Measurements from ENCODE around the gene ZNF536. TPM values are rescaled to one million over a fixed set of nuclear protein-coding genes. Genes with fewer than 3 reads are reported as not detected.

The ZNF536 gene
- polyA plus RNA-seq, 1 donor (not counting 4 experiments of a cell fraction or from before 2014, with no cell fraction given) = not detected

DNA sequence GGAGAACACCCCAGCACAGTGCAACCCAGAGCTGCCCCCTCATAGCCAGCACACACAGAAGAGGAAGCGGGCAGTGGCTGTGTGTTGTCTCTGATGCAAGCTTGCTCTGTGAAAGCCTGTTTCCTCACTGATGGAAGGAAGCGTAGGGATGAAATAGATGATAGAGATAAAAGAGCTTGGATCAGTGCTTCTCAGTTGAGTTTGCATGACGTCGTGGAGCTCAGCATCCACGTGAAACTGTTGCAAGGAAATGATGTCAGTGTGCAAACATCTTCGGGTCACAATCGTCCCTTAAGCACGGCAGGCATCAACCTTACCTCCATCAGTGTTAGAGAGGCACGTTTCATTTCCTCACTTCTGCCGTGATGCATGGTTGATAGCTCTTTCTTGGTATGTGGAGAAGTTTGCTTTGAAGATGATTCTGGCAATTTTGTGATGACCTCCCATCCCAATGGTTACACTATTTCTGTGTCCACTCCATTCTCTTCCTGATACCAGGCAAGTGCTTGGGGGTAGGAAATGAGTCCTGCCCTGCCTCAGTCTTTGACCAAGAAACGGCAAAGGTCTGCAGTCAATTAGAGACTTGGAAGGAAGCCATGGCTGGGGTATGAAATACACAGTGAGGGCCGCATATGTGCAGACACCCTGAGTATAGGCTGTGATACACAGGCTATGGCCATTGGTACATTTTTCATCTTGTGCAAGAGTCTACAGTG lies 183.0 kb downstream of the ZNF536 start:
- no peak overlapping the region for H2AFZ ChIP-seq (ENCODE audit: control insufficient read depth, low read length)
- no peaks in the 10 kb centered on the region for H3K79me2 ChIP-seq (ENCODE audit: control insufficient read depth, insufficient read depth, low read length)
- dilution Hi-C loops (cut with MboI; ENCODE audit: extremely low pct_ligation_motif_present, low sequenced_read_pairs) = no loop called here
- no peaks in the 10 kb centered on the region for H3K4me1 ChIP-seq (ENCODE audit: control insufficient read depth, extremely low read depth, insufficient read depth, low read length)
- H3K27me3 ChIP-seq (ENCODE audit: control insufficient read depth, extremely low read depth, insufficient read depth, low read length) = no peaks in the 10 kb centered on the region
- DNase-seq (ENCODE audit: low read depth, low spot score) (no peak), FAIRE-seq (no peak)
- H3K4me3 ChIP-seq (ENCODE audit: control insufficient read depth in 2 of 3, extremely low read depth in 1 of 3, insufficient read depth in 2 of 3, low read depth in 1 of 3, low read length in 3 of 3) = no peak overlapping the region
- H3K36me3 ChIP-seq (ENCODE audit: control insufficient read depth in 2 of 2, extremely low read depth in 1 of 2, insufficient read depth in 2 of 2, low read length in 2 of 2) = no peaks in the 10 kb centered on the region
- H3K9me3 ChIP-seq (ENCODE audit: control insufficient read depth, low read depth, low read length) = peaks cover 4% of the 10 kb centered on the region
- no peak overlapping the region for H3K9ac ChIP-seq (ENCODE audit: control insufficient read depth, extremely low read depth, insufficient read depth, low read length)
- TF ChIP-seq EZH2 (IDR thresholded peaks at IDR 0.05; ENCODE audit: low read length) = no peak
- no peak overlapping the region for H3K27ac ChIP-seq (ENCODE audit: control insufficient read depth, insufficient read depth, low read length)
- no peaks in the 10 kb centered on the region for H3K9me1 ChIP-seq (ENCODE audit: control insufficient read depth, extremely low read depth, insufficient read depth, low read length)
- H3K4me2 ChIP-seq (ENCODE audit: control insufficient read depth, extremely low read depth, insufficient read depth, low read depth, low read length) = no peak overlapping the region
- no peaks in the 10 kb centered on the region for H4K20me1 ChIP-seq (ENCODE audit: control insufficient read depth, extremely low read depth, insufficient read depth, low read length)

- dilution Hi-C loops (cut with MboI; ENCODE audit: extremely low pct_ligation_motif_present, low sequenced_read_pairs) = no loop called here
- no peak overlapping the region for H3K9ac ChIP-seq (ENCODE audit: control insufficient read depth, extremely low read depth, insufficient read depth, low read length)
- FAIRE-seq = no peak
- no peak overlapping the region for H2AFZ ChIP-seq (ENCODE audit: control insufficient read depth, low read length)
- DNase-seq (ENCODE audit: low read depth, low spot score) = no peak
- no peaks in the 10 kb centered on the region for H3K36me3 ChIP-seq (ENCODE audit: control insufficient read depth in 2 of 2, extremely low read depth in 1 of 2, insufficient read depth in 2 of 2, low read length in 2 of 2)
- no peaks in the 10 kb centered on the region for H3K79me2 ChIP-seq (ENCODE audit: control insufficient read depth, insufficient read depth, low read length)
- no peak overlapping the region for H3K4me2 ChIP-seq (ENCODE audit: control insufficient read depth, extremely low read depth, insufficient read depth, low read depth, low read length)
- no peaks in the 10 kb centered on the region for H4K20me1 ChIP-seq (ENCODE audit: control insufficient read depth, extremely low read depth, insufficient read depth, low read length)
- H3K9me3 ChIP-seq (ENCODE audit: control insufficient read depth, low read depth, low read length) = peaks cover 4% of the 10 kb centered on the region
- no peak overlapping the region for H3K27ac ChIP-seq (ENCODE audit: control insufficient read depth, insufficient read depth, low read length)
- no peaks in the 10 kb centered on the region for H3K4me1 ChIP-seq (ENCODE audit: control insufficient read depth, extremely low read depth, insufficient read depth, low read length)
- H3K4me3 ChIP-seq (ENCODE audit: control insufficient read depth in 2 of 3, extremely low read depth in 1 of 3, insufficient read depth in 2 of 3, low read depth in 1 of 3, low read length in 3 of 3) = no peak overlapping the region
- no peaks in the 10 kb centered on the region for H3K27me3 ChIP-seq (ENCODE audit: control insufficient read depth, extremely low read depth, insufficient read depth, low read length)
- TF ChIP-seq EZH2 (IDR thresholded peaks at IDR 0.05; ENCODE audit: low read length) = no peak
- TF ChIP-seq CTCF (optimal IDR thresholded peaks at IDR 0.05 in 1 of 3, IDR thresholded peaks at IDR 0.05 in 1 of 3, conservative IDR thresholded peaks at IDR 0.05 in 1 of 3; ENCODE audit: extremely low read depth in 1 of 3, insufficient read depth in 2 of 3, low read length in 3 of 3) = no peak
- no peaks in the 10 kb centered on the region for H3K9me1 ChIP-seq (ENCODE audit: control insufficient read depth, extremely low read depth, insufficient read depth, low read length)
These were observed 183.6 kb downstream of the ZNF536 start for GRCh38 chr19:30555791-30556110.

DNA sequence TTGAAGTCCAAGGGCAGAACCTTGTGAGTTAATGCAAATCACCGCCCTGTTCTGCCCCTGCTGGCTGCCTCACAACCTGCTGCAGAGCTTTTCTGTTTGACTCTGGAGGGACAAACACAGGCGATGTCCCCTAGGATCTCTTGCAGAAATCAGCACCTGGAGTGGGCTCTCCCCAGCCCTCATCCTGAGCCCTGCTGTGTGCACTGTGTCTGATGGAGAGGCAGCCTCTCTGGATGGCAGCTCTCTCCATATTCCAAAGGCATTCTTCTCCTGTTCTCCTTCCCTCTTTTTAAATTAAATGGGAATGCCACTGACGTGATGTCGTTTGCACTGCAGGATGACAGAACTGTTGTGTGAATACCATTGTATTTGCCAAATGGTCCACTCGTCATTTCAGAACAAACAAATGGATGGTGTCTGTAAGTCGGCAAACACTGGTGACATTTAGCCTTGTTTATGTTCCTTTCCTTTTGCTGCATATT lies 184.1 kb downstream of the ZNF536 start:
- FAIRE-seq (no peak), DNase-seq (ENCODE audit: low read depth, low spot score) (no peak)
- TF ChIP-seq EZH2 (IDR thresholded peaks at IDR 0.05; ENCODE audit: low read length) (no peak), CTCF (optimal IDR thresholded peaks at IDR 0.05 in 1 of 3, IDR thresholded peaks at IDR 0.05 in 1 of 3, conservative IDR thresholded peaks at IDR 0.05 in 1 of 3; ENCODE audit: extremely low read depth in 1 of 3, insufficient read depth in 2 of 3, low read length in 3 of 3) (no peak)
- H3K79me2 ChIP-seq (ENCODE audit: control insufficient read depth, insufficient read depth, low read length) = no peaks in the 10 kb centered on the region
- no peaks in the 10 kb centered on the region for H4K20me1 ChIP-seq (ENCODE audit: control insufficient read depth, extremely low read depth, insufficient read depth, low read length)
- peaks cover 3% of the 10 kb centered on the region for H3K9me3 ChIP-seq (ENCODE audit: control insufficient read depth, low read depth, low read length)
- no peaks in the 10 kb centered on the region for H3K36me3 ChIP-seq (ENCODE audit: control insufficient read depth in 2 of 2, extremely low read depth in 1 of 2, insufficient read depth in 2 of 2, low read length in 2 of 2)
- H3K27ac ChIP-seq (ENCODE audit: control insufficient read depth, insufficient read depth, low read length) = no peak overlapping the region
- H3K27me3 ChIP-seq (ENCODE audit: control insufficient read depth, extremely low read depth, insufficient read depth, low read length) = no peaks in the 10 kb centered on the region
- no peak overlapping the region for H3K4me3 ChIP-seq (ENCODE audit: control insufficient read depth in 2 of 3, extremely low read depth in 1 of 3, insufficient read depth in 2 of 3, low read depth in 1 of 3, low read length in 3 of 3)
- H2AFZ ChIP-seq (ENCODE audit: control insufficient read depth, low read length) = no peak overlapping the region
- H3K9ac ChIP-seq (ENCODE audit: control insufficient read depth, extremely low read depth, insufficient read depth, low read length) = no peak overlapping the region
- no peaks in the 10 kb centered on the region for H3K4me1 ChIP-seq (ENCODE audit: control insufficient read depth, extremely low read depth, insufficient read depth, low read length)
- H3K4me2 ChIP-seq (ENCODE audit: control insufficient read depth, extremely low read depth, insufficient read depth, low read depth, low read length) = no peak overlapping the region
- dilution Hi-C loops (cut with MboI; ENCODE audit: extremely low pct_ligation_motif_present, low sequenced_read_pairs) = no loop called here
- no peaks in the 10 kb centered on the region for H3K9me1 ChIP-seq (ENCODE audit: control insufficient read depth, extremely low read depth, insufficient read depth, low read length)

Measured in keratinocyte (primary cell).